NT2/D1 (cell line): ENCODE results near the gene AP5M1.

Experiments
- SUZ12 ChIP-seq: IDR thresholded peaks from 2 replicates; pipeline ENCODE4 v1.6.1; 2011; ENCODE audit not compliant: insufficient read length, insufficient read depth; ENCODE audit errors: extremely low read depth
- YY1 ChIP-seq: IDR thresholded peaks from 2 replicates; pipeline ENCODE4 v1.6.1; 2011; ENCODE audit not compliant: insufficient read length, insufficient read depth

- TF ChIP-seq SUZ12 (no peak), YY1 (no peak)
These were observed 61.1 kb downstream of the AP5M1 start for GRCh38 chr14:57329833-57330232.
